Adrenal gland (tissue), 5 donors: Measurements from ENCODE around the gene CAMKMT.

Experiments used
- CTCF ChIP-seq, 6 experiments: fragments of 450-650 bp in 4 of 6; fragments of 200-600 bp in 2 of 6; sonication (generic) in 1 of 6; IDR thresholded peaks; 1 replicate in 5 of 6; 2 replicates in 1 of 6; pipeline versions ENCODE4 v1.5.1 to v1.8.0; 2016 to 2021; ENCODE audit warnings: antibody characterized with exemption in 6 of 6, mild to moderate bottlenecking in 2 of 6, moderate library complexity in 1 of 6
- POLR2A ChIP-seq, 2 donors: fragments of 450-650 bp; IDR thresholded peaks; one replicate each; pipeline ENCODE4 v1.6.1; 2017; ENCODE audit warnings: antibody characterized with exemption in 2 of 2, mild to moderate bottlenecking in 2 of 2, moderate library complexity in 1 of 2
- donor health status: DM: no; HTN: no; CAD: no.

DNA sequence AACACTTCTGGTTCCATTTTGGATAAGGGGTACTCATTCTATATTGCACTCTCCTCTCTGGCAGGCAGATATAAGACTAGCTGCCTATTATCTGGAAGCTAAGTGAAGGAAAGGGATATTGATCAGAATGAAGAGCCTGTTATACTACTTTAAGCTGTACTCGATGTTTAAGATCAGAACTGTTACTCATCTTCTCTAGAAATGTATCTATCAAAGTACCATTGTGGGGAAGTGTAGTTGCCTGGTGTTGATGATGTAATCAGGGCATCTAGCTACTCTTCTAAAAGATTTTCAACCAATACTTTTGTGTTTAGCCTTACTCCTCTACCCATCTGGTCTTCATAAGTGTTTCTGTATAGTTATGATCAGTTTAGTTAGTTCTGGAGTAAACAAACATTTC lies 5.8 kb downstream of the CAMKMT start:
- TF ChIP-seq CTCF (IDR thresholded peaks at IDR 0.05), result no peak
- no peak for TF ChIP-seq POLR2A (IDR thresholded peaks at IDR 0.05)
